Suprapubic skin (tissue), 4 donors: ENCODE results near the gene CAVIN1. TPM values are rescaled to one million over a fixed set of nuclear protein-coding genes. Genes with fewer than 3 reads are reported as not detected.
"Not testable (repeated sequence)": the region's sequence is repeated elsewhere in the genome, so short reads cannot be mapped to it uniquely, and the experiment has no call there.

Experiments
- DNase-seq, 2 donors: peaks; one replicate each; pipeline ENCODE4 v3.0.0-alpha.2; 2019; ENCODE audit warnings: low spot score in 2 of 2
- H3K27ac ChIP-seq: fragments of 200-600 bp; sonication (generic); one replicate; pipeline ENCODE4 v1.5.1; 2019
- H3K27me3 ChIP-seq: fragments of 200-600 bp; sonication (generic); one replicate; pipeline ENCODE4 v1.5.1; 2019
- H3K36me3 ChIP-seq: fragments of 200-600 bp; sonication (generic); one replicate; pipeline ENCODE4 v1.5.1; 2019
- H3K4me1 ChIP-seq: fragments of 200-600 bp; sonication (generic); one replicate; pipeline ENCODE4 v1.5.1; 2019
- H3K4me3 ChIP-seq: fragments of 200-600 bp; sonication (generic); one replicate; pipeline ENCODE4 v1.5.1; 2019; ENCODE audit warnings: mild to moderate bottlenecking
- H3K9me3 ChIP-seq: fragments of 200-600 bp; sonication (generic); one replicate; pipeline ENCODE4 v1.5.1; 2019
- CTCF ChIP-seq, 2 donors: fragments of 200-600 bp in 1 of 2; fragments of 450-650 bp in 1 of 2; sonication (generic) in 1 of 2; IDR thresholded peaks; one replicate each; pipeline ENCODE4 v1.5.1; 2016 to 2019; ENCODE audit warnings: antibody characterized with exemption in 2 of 2, mild to moderate bottlenecking in 1 of 2, moderate library complexity in 1 of 2
- EP300 ChIP-seq: sonication (generic); formaldehyde crosslinking; IDR thresholded peaks from one replicate; pipeline ENCODE4 v1.6.1; 2017; ENCODE audit warnings: antibody characterized with exemption
- POLR2A ChIP-seq, 2 donors: fragments of 450-650 bp; IDR thresholded peaks; one replicate each; pipeline ENCODE4 v1.6.1; 2017; ENCODE audit warnings: antibody characterized with exemption in 2 of 2, mild to moderate bottlenecking in 2 of 2, moderate library complexity in 2 of 2
- POLR2AphosphoS5 ChIP-seq, 3 donors: sonication (generic); formaldehyde crosslinking; IDR thresholded peaks; one replicate each; pipeline ENCODE4 v1.6.1; 2017; ENCODE audit warnings: antibody characterized with exemption in 3 of 3
- WGBS: methylation state at CpG from one replicate; pipeline ENCODE4 v1.1.5; 2018; 5-methylcytosine and 5-hydroxymethylcytosine counted together
- total RNA-seq, 4 donors: library from RNA; depleted of rRNA; stranded (reverse); fragments of >200 nt; gene quantifications; one replicate each; pipeline ENCODE4 v1.1.0, GENCODE V29; 2016

The CAVIN1 gene
- total RNA-seq, 4 donors from 2014 or later: 153 to 224 (median 182) TPM

GRCh38 chr17:42421136-42421506, 1.9 kb downstream of the CAVIN1 start:
- H3K36me3 ChIP-seq: no peaks in the 10 kb centered on the region
- no peak for DNase-seq
- H3K9me3 ChIP-seq: no peaks in the 10 kb centered on the region
- no peaks in the 10 kb centered on the region for H3K27me3 ChIP-seq
- peaks cover 84% of the 10 kb centered on the region for H3K4me1 ChIP-seq
- 4% methylated on average over 6 of the region's 6 CpGs for WGBS
- H3K4me3 ChIP-seq: peak overlapping the region; percentile 77
- peak overlapping the region; percentile 93 for H3K27ac ChIP-seq
- no peak for TF ChIP-seq EP300
- TF ChIP-seq POLR2AphosphoS5 (IDR thresholded peaks at IDR 0.05): no peak
- TF ChIP-seq CTCF (IDR thresholded peaks at IDR 0.05): no peak
- no peak for TF ChIP-seq POLR2A (IDR thresholded peaks at IDR 0.05)

GRCh38 chr17:42417981-42418380, 5.1 kb downstream of the CAVIN1 start:
- H3K27ac ChIP-seq: not testable (repeated sequence)
- H3K4me1 ChIP-seq: peaks cover 92% of the 10 kb centered on the region
- 72% methylated on average over 5 of the region's 5 CpGs for WGBS

GRCh38 chr17:42414704-42415409, 8.2 kb downstream of the CAVIN1 start:
- Histone ChIP-seq H3K27ac (peak overlapping the region; percentile 72), H3K4me3 (peak overlapping the region; percentile 12), H3K36me3 (no peaks in the 10 kb centered on the region), H3K4me1 (peaks cover 96% of the 10 kb centered on the region), H3K9me3 (no peaks in the 10 kb centered on the region), H3K27me3 (no peaks in the 10 kb centered on the region)
- TF ChIP-seq CTCF (IDR thresholded peaks at IDR 0.05) (no peak), POLR2AphosphoS5 (IDR thresholded peaks at IDR 0.05) (no peak), POLR2A (IDR thresholded peaks at IDR 0.05) (no peak), EP300 (no peak)
- WGBS: 35% methylated on average over 5 of the region's 7 CpGs
- DNase-seq: no peak

More at GRCh38 chr17:42417981-42418380, 5.1 kb downstream of the CAVIN1 start:
- H3K9me3 ChIP-seq, DNase-seq, H3K36me3 ChIP-seq, H3K4me3 ChIP-seq, H3K27me3 ChIP-seq: not testable (repeated sequence)

GRCh38 chr17:42413464-42414040, 9.5 kb downstream of the CAVIN1 start:
- Histone ChIP-seq H3K27me3 (no peaks in the 10 kb centered on the region), H3K4me3 (no peak overlapping the region), H3K9me3 (no peaks in the 10 kb centered on the region), H3K27ac (peak overlapping the region; percentile 72), H3K4me1 (peaks cover 96% of the 10 kb centered on the region), H3K36me3 (no peaks in the 10 kb centered on the region)
- 52% methylated on average over 3 of the region's 3 CpGs for WGBS
- DNase-seq: no peak
- TF ChIP-seq EP300 (no peak), CTCF (IDR thresholded peaks at IDR 0.05) (no peak), POLR2AphosphoS5 (IDR thresholded peaks at IDR 0.05) (no peak), POLR2A (IDR thresholded peaks at IDR 0.05) (no peak)

- Histone ChIP-seq H3K9me3 (no peaks in the 10 kb centered on the region), H3K27ac (peak overlapping the region; percentile 87), H3K36me3 (no peaks in the 10 kb centered on the region), H3K27me3 (no peaks in the 10 kb centered on the region), H3K4me3 (peak overlapping the region; percentile 8), H3K4me1 (peaks cover 97% of the 10 kb centered on the region)
- no peak for DNase-seq
- WGBS: 38% methylated on average over 8 of the region's 11 CpGs
- no peak for TF ChIP-seq POLR2AphosphoS5 (IDR thresholded peaks at IDR 0.05)
- no peak for TF ChIP-seq CTCF (IDR thresholded peaks at IDR 0.05)
- no peak for TF ChIP-seq EP300
- no peak for TF ChIP-seq POLR2A (IDR thresholded peaks at IDR 0.05)
These were observed 11.0 kb downstream of the CAVIN1 start for GRCh38 chr17:42411905-42412679.
